22Rv1 (cell line): ENCODE data around the gene TYW1.
"Not testable (repeated sequence)": the region's sequence is repeated elsewhere in the genome, so short reads cannot be mapped to it uniquely, and the experiment has no call there.

Experiments used
- H3K27ac ChIP-seq: fragments of 450-650 bp; 2 replicates; pipeline ENCODE4 v1.5.1; 2017
- CTCF ChIP-seq: fragments of 450-650 bp; IDR thresholded peaks from 2 replicates; pipeline ENCODE4 v1.5.1; 2017; ENCODE audit warnings: mild to moderate bottlenecking
- ZFX ChIP-seq: fragments of 450-650 bp; IDR thresholded peaks from 2 replicates; pipeline ENCODE4 v1.6.1; 2017; ENCODE audit warnings: antibody characterized with exemption, borderline replicate concordance

Gene TYW1

GRCh38 chr7:67008260-67008659 lies 11.6 kb downstream of the TYW1 start:
- TF ChIP-seq ZFX (no peak), CTCF (no peak)
- no peak overlapping the region for H3K27ac ChIP-seq

- not testable (repeated sequence) for H3K27ac ChIP-seq
These were observed 13.0 kb downstream of the TYW1 start for GRCh38 chr7:67009677-67010076.

- not testable (repeated sequence) for H3K27ac ChIP-seq
These were observed 17.5 kb downstream of the TYW1 start for GRCh38 chr7:67014076-67014622.

- not testable (repeated sequence) for H3K27ac ChIP-seq
These were observed 21.3 kb downstream of the TYW1 start for GRCh38 chr7:67017971-67018370.

GRCh38 chr7:67018940-67019339 lies 22.3 kb downstream of the TYW1 start:
- peak overlapping the region; percentile 51 for H3K27ac ChIP-seq
- TF ChIP-seq CTCF (no peak), ZFX (no peak)

- H3K27ac ChIP-seq, result peak overlapping the region; percentile 51
- TF ChIP-seq ZFX (no peak), CTCF (no peak)
These were observed 23.1 kb downstream of the TYW1 start for GRCh38 chr7:67019562-67020390.

GRCh38 chr7:67021260-67021659 lies 24.6 kb downstream of the TYW1 start:
- peak overlapping the region; percentile 51; the same call in 1 of the 2 replicates for H3K27ac ChIP-seq
- TF ChIP-seq ZFX (no peak), CTCF (no peak)

- TF ChIP-seq CTCF (no peak), ZFX (no peak)
- no peak overlapping the region for H3K27ac ChIP-seq
These were observed 25.9 kb downstream of the TYW1 start for GRCh38 chr7:67022511-67022910.

GRCh38 chr7:67025459-67025858 lies 28.8 kb downstream of the TYW1 start:
- H3K27ac ChIP-seq, result not testable (repeated sequence)

GRCh38 chr7:67031685-67032084 lies 35.1 kb downstream of the TYW1 start:
- H3K27ac ChIP-seq, result not testable (repeated sequence)
